ENCODE measurements around the gene ARID4A. TPM values are rescaled to one million over a fixed set of nuclear protein-coding genes. Genes with fewer than 3 reads are reported as not detected.

ARID4A gene
- total and polyA plus RNA-seq, 9 of the 15 experiments (the other 6 are each of a cell fraction or from before 2014, with no cell fraction given) = 2.4 to 11.5 (median 8.7) TPM

GRCh38 chr14:58327019-58327418 is 28.7 kb downstream of the ARID4A start:
- intact Hi-C loops (cut with micrococcal nuclease) = no loop called here
- Histone ChIP-seq H3K4me2 (ENCODE audit: insufficient read depth, low read length) (no peak overlapping the region), H3K27me3 (ENCODE audit: control insufficient read depth in 2 of 2, insufficient read depth in 2 of 2, low read length in 2 of 2) (no peaks in the 10 kb centered on the region), H2AFZ (ENCODE audit: low read depth, low read length) (no peak overlapping the region), H3K9me1 (ENCODE audit: control insufficient read depth, insufficient read depth, low read length) (no peaks in the 10 kb centered on the region), H3K9me3 (replicated peaks; ENCODE audit: control insufficient read depth, insufficient read depth, low read depth, low read length) (no peaks in the 10 kb centered on the region), H3K79me2 (ENCODE audit: control insufficient read depth, insufficient read depth, low read length) (no peaks in the 10 kb centered on the region), H3K36me3 (ENCODE audit: control insufficient read depth, insufficient read depth, low read length) (peaks cover 52% of the 10 kb centered on the region; the same call in 2 of the 3 replicates), H3K27ac (ENCODE audit: extremely low read depth, low read depth, low read length) (no peak overlapping the region), H3K4me3 (no peak overlapping the region), H3K9ac (ENCODE audit: insufficient read depth in 1 of 2, low read depth in 2 of 2, low read length in 2 of 2) (no peak overlapping the region), H3K4me1 (replicated peaks in 1 of 2; ENCODE audit: control insufficient read depth in 2 of 2, insufficient read depth in 2 of 2, low read length in 2 of 2) (no peaks in the 10 kb centered on the region; a peak in 1 of 5 replicates), H4K20me1 (replicated peaks; ENCODE audit: control insufficient read depth, insufficient read depth, low read length) (no peaks in the 10 kb centered on the region)
- TF ChIP-seq ZNF41 (CRISPR knock-in tag; conservative IDR thresholded peaks at IDR 0.05) = no peak
- 31% methylated on average over 1 of the region's 1 CpG for WGBS (ENCODE audit: insufficient coverage, low coverage, missing lambda C conversion rate)
- FAIRE-seq (no peak), DNase-seq (ENCODE audit: extremely low read depth in 1 of 4, low spot score in 3 of 4) (no peak), ATAC-seq (no peak)
- POLR2A ChIA-PET = interaction anchor here (0.7 kb wide), 1 partner anchor 11 kb away, joined by 3 read pairs; no protein-coding TSS in a partner anchor
- in situ Hi-C loops (cut with MboI) = no loop called here
- BruUV-seq (replicated peaks) = no TSS peak
- CTCF ChIA-PET (ENCODE audit: low intra/inter-chr PET ratio) = no interaction called here

GRCh38 chr14:58331111-58331510 is 32.8 kb downstream of the ARID4A start:
- 0 out of 2 replicates have a peak overlapping the region, but pooled peaks have one; percentile 13 for H2AFZ ChIP-seq (ENCODE audit: low read depth, low read length)
- TF ChIP-seq PATZ1 (CRISPR knock-in tag; IDR thresholded peaks at IDR 0.05; ENCODE audit: borderline replicate concordance) (no peak), FOXJ2 (tag; IDR thresholded peaks at IDR 0.05) (peak; percentile 79; the same call in 1 of the 2 replicates), C11orf30 (IDR thresholded peaks at IDR 0.05; ENCODE audit: low read depth) (no peak), ATF7 (IDR thresholded peaks at IDR 0.05) (no peak), CHD2 (IDR thresholded peaks at IDR 0.05; ENCODE audit: low read depth, low read length) (no peak), ZBTB43 (CRISPR knock-in tag; IDR thresholded peaks at IDR 0.05) (no peak), NCOR1 (IDR thresholded peaks at IDR 0.05) (no peak), NFIC (IDR thresholded peaks at IDR 0.05) (peak; percentile 99)

More at GRCh38 chr14:58331111-58331510, 32.8 kb downstream of the ARID4A start:
- BruUV-seq (replicated peaks) = no TSS peak
- peak; percentile 50 to 91 (median 60) for DNase-seq (ENCODE audit: extremely low read depth in 1 of 4, low spot score in 3 of 4)
- WGBS (ENCODE audit: insufficient coverage, low coverage, missing lambda C conversion rate) = 11% methylated on average over 5 of the region's 5 CpGs
- H3K9me3 ChIP-seq (replicated peaks; ENCODE audit: control insufficient read depth, insufficient read depth, low read depth, low read length) = no peaks in the 10 kb centered on the region
- ChIA-PET POLR2A (no interaction called here), CTCF (ENCODE audit: low intra/inter-chr PET ratio) (no interaction called here)
- H3K4me3 ChIP-seq = no peak overlapping the region
- no peak overlapping the region for H3K9ac ChIP-seq (ENCODE audit: insufficient read depth in 1 of 2, low read depth in 2 of 2, low read length in 2 of 2)
- peak; percentile 98 for FAIRE-seq
- peak overlapping the region; percentile 6; the same call in 1 of the 2 replicates for H3K4me2 ChIP-seq (ENCODE audit: insufficient read depth, low read length)
- intact Hi-C loops (cut with micrococcal nuclease) = no loop called here
- H3K4me1 ChIP-seq (replicated peaks in 1 of 2; ENCODE audit: control insufficient read depth in 2 of 2, insufficient read depth in 2 of 2, low read length in 2 of 2) = no peaks in the 10 kb centered on the region; a peak in 1 of 5 replicates
- H3K36me3 ChIP-seq (ENCODE audit: control insufficient read depth, insufficient read depth, low read length) = peaks cover 38% of the 10 kb centered on the region; the same call in 2 of the 3 replicates
- H3K27ac ChIP-seq (ENCODE audit: extremely low read depth, low read depth, low read length) = peak overlapping the region; percentile 37; the same call in 2 of the 3 replicates
- no peaks in the 10 kb centered on the region for H4K20me1 ChIP-seq (replicated peaks; ENCODE audit: control insufficient read depth, insufficient read depth, low read length)
- in situ Hi-C loops (cut with MboI) = no loop called here
- H3K27me3 ChIP-seq (ENCODE audit: control insufficient read depth in 2 of 2, insufficient read depth in 2 of 2, low read length in 2 of 2) = no peaks in the 10 kb centered on the region
- no peaks in the 10 kb centered on the region for H3K79me2 ChIP-seq (ENCODE audit: control insufficient read depth, insufficient read depth, low read length)
- peak; percentile 93 for ATAC-seq
- H3K9me1 ChIP-seq (ENCODE audit: control insufficient read depth, insufficient read depth, low read length) = no peaks in the 10 kb centered on the region
